GM19328 (cell line): ENCODE results near the gene E2F4.

Experiments
- ATAC-seq: cut with Tn5 transposase; IDR thresholded peaks from one replicate; pipeline ENCODE4 v1.9.1; 2021; ENCODE audit warnings: mild to moderate bottlenecking, moderate library complexity; ENCODE audit not compliant: unreplicated experiment

The E2F4 gene

DNA sequence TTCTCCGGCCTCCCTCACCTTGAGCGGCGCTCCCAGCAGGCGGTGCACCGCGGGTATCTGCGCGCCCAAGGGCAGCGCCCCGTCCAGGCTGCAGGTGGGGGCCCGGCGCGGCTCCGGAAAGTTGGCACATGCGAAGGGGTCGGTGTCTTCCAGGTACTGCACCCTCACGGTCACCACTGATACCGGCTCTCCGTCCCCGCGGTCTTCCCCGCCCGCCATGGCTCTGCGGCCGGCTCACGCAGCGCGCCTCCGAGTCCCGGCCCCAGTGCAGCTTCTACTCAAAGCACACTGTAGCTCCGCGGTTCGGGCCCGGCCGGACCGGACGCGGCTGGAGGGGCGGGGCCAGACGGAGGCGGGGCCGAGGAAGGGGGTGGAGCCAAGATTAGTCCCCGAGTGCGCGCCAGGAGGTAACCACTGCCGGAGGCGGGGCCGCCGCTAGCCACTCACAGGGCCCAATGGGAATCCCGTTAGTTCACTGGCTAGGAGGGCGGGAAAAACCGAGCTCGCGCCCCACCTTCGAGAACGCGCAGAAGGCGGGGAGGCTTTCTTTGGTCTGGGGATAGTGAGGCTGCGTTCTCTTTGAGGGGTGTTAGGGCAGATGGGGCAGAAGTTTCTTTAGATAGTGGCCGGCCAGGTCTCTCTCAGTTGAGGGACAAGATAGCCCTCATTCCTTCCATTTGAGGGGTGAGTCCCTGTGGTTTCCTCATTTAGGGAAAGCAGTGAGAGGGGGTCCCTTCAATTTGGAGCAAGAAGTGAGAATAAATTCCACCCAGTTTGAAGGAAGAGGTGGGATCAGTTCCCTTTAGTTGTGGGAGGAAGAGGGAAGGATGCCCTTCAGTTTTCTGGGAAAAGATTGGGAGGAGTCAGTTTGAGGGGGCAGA lies 55.5 kb downstream of the E2F4 start, which contains the start of gene FHOD1:
Gene FHOD1 (minus strand): TSS at position 290 of the 881 bp plus-strand sequence. CDS start 71 bp downstream, at position 219.
- ATAC-seq: peak; percentile 44

DNA sequence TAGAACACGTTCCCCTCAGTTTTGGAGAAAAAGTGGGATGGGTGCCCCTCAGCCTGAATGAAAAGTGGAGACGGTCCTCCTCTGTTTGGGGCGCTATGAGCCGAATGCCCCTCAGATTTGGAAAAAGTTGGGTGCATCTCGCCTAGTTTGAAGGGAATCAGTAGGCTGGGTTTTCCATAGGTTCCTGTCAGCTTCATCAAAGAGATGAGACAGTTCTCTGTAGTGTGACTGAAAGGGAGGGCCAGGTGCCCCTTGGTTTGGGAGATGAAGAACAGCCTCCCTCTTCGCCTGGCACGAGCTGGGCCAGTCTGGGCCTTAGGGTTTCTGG lies 56.1 kb downstream of the E2F4 start:
- no peak for ATAC-seq
